Fibroblast of lung (primary cell): Measurements from ENCODE around the gene PLA2G3. TPM values are rescaled to one million over a fixed set of nuclear protein-coding genes. Genes with fewer than 3 reads are reported as not detected.

Experiments used
- DNase-seq, 2 donors: peaks; one replicate each; pipeline versions ENCODE4 v3.0.0 to v3.0.0-alpha.2; 2010; ENCODE audit warnings: low read depth in 2 of 2
- H2AFZ ChIP-seq: 2 replicates; pipeline ENCODE4 v1.5.1; 2012; ENCODE audit warnings: low read length, control low read depth, inconsistent platforms
- H3K27ac ChIP-seq: 2 replicates; pipeline ENCODE4 v1.5.1; 2011; ENCODE audit warnings: low read length, control low read depth; ENCODE audit not compliant: insufficient read depth
- H3K27me3 ChIP-seq: 2 replicates; pipeline ENCODE4 v1.5.1; 2011; ENCODE audit warnings: mild to moderate bottlenecking, low read length; ENCODE audit not compliant: control insufficient read depth, insufficient read depth
- H3K36me3 ChIP-seq: 2 replicates; pipeline ENCODE4 v1.5.1; 2011; ENCODE audit warnings: low read length; ENCODE audit not compliant: control insufficient read depth, insufficient read depth
- H3K4me1 ChIP-seq: 2 replicates; pipeline ENCODE4 v1.5.1; 2011; ENCODE audit warnings: low read length; ENCODE audit not compliant: control insufficient read depth, insufficient read depth; ENCODE audit errors: extremely low read depth
- H3K4me2 ChIP-seq: 2 replicates; pipeline ENCODE4 v1.5.1; 2011; ENCODE audit warnings: low read length, control low read depth; ENCODE audit not compliant: insufficient read depth; ENCODE audit errors: extremely low read depth
- H3K4me3 ChIP-seq, 4 experiments: fragments of 200-600 bp in 1 of 4; sonication (generic) in 1 of 4; replicated peaks in 1 of 4; 2 replicates each; pipeline ENCODE4 v1.5.1; 2011 to 2016; ENCODE audit warnings: low read length in 4 of 4, low read depth in 3 of 4, mild to moderate bottlenecking in 3 of 4, control low read depth in 2 of 4, inconsistent platforms in 1 of 4, mixed read lengths in 1 of 4; ENCODE audit not compliant: insufficient read depth in 1 of 4; ENCODE audit errors: control extremely low read depth in 1 of 4
- H3K79me2 ChIP-seq: 2 replicates; pipeline ENCODE4 v1.5.1; 2012; ENCODE audit warnings: mild to moderate bottlenecking, low read length, inconsistent platforms; ENCODE audit not compliant: control insufficient read depth, insufficient read depth
- H3K9ac ChIP-seq: 2 replicates; pipeline ENCODE4 v1.5.1; 2011; ENCODE audit warnings: mild to moderate bottlenecking, low read length, control low read depth; ENCODE audit not compliant: insufficient read depth
- H3K9me3 ChIP-seq: 2 replicates; pipeline ENCODE4 v1.5.1; 2012; ENCODE audit warnings: low read depth, low read length; ENCODE audit not compliant: control insufficient read depth, insufficient read depth
- H4K20me1 ChIP-seq: 2 replicates; pipeline ENCODE4 v1.5.1; 2011; ENCODE audit warnings: low read length; ENCODE audit not compliant: control insufficient read depth, insufficient read depth; ENCODE audit errors: extremely low read depth
- CTCF ChIP-seq, 2 donors: IDR thresholded peaks in 1 of 2; conservative IDR thresholded peaks in 1 of 2; 1 replicate in 1 of 2; 2 replicates in 1 of 2; pipeline ENCODE4 v1.5.1; 2011 to 2012; ENCODE audit warnings: low read length in 2 of 2, control low read depth in 1 of 2, inconsistent platforms in 1 of 2, low read depth in 1 of 2, mild to moderate bottlenecking in 1 of 2
- EZH2 ChIP-seq: IDR thresholded peaks from 2 replicates; pipeline ENCODE4 v1.5.1; 2012; ENCODE audit warnings: low read length, control low read depth, mild to moderate bottlenecking; ENCODE audit errors: missing control alignments
- polyA minus RNA-seq: library from RNA; depleted of rRNA, polyadenylated mRNA; stranded (reverse); fragments of >200 nt; gene quantifications from 2 replicates; pipeline ENCODE4 v1.2.3, GENCODE V29; 2011; ENCODE audit warnings: low replicate concordance
- polyA plus RNA-seq, 2 donors: library from polyadenylated mRNA; depleted of rRNA in 1 of 2; stranded (reverse) in 1 of 2; unstranded in 1 of 2; fragments of >200 nt; gene quantifications; 2 replicates each; pipeline ENCODE4 v1.2.1, GENCODE V29; 2011 to 2012; ENCODE audit warnings: missing spikeins in 1 of 2
- total RNA-seq: library from RNA; depleted of rRNA; stranded (reverse); fragments of >200 nt; gene quantifications from 2 replicates; pipeline ENCODE4 v1.2.1, GENCODE V29; 2014

Gene PLA2G3
- total RNA-seq: 0.33 TPM in 1 of 2 replicates, not detected in the other
- polyA plus RNA-seq: 0.18 and 0.61 TPM in 2 replicates
- 0.16 and 0.92 TPM in 2 replicates for polyA plus RNA-seq (2012)
- polyA minus RNA-seq: 0.43 TPM in 1 of 2 replicates, not detected in the other

- Histone ChIP-seq H3K4me3 (no peak within 1 kb of the TSS), H3K36me3 (no peaks in the 10 kb centered on the region), H4K20me1 (no peaks in the 10 kb centered on the region), H3K9ac (no peak within 1 kb of the TSS), H3K27ac (no peak within 1 kb of the TSS), H3K4me1 (no peaks in the 10 kb centered on the region), H3K79me2 (no peaks in the 10 kb centered on the region), H2AFZ (no peak within 1 kb of the TSS), H3K4me2 (peak within 1 kb of the TSS; percentile 32), H3K9me3 (no peaks in the 10 kb centered on the region), H3K27me3 (peaks cover 13% of the 10 kb centered on the region)
- TF ChIP-seq CTCF (conservative IDR thresholded peaks at IDR 0.05 in 1 of 2, IDR thresholded peaks at IDR 0.05 in 1 of 2; ENCODE audit: low read depth in 1 of 2, low read length in 2 of 2) (no peak), EZH2 (no peak)
- peak; percentile 62 to 65 for DNase-seq
Observed at GRCh38 chr22:31139866-31140716, at the start of gene PLA2G3. Gene PLA2G3 (minus strand): TSS chr22:31140508. CDS start chr22:31140354, 154 bp downstream.

- H3K36me3 ChIP-seq: peaks cover 3% of the 10 kb centered on the region
- no peaks in the 10 kb centered on the region for H4K20me1 ChIP-seq
- no peak overlapping the region for H3K27ac ChIP-seq
- no peak overlapping the region for H3K4me3 ChIP-seq
- H2AFZ ChIP-seq: no peak overlapping the region
- H3K9ac ChIP-seq: no peak overlapping the region
- H3K27me3 ChIP-seq: no peaks in the 10 kb centered on the region
- H3K79me2 ChIP-seq: peaks cover 2% of the 10 kb centered on the region
- no peaks in the 10 kb centered on the region for H3K4me1 ChIP-seq
- TF ChIP-seq EZH2 (no peak), CTCF (conservative IDR thresholded peaks at IDR 0.05 in 1 of 2, IDR thresholded peaks at IDR 0.05 in 1 of 2; ENCODE audit: low read depth in 1 of 2, low read length in 2 of 2) (no peak)
- H3K9me3 ChIP-seq: no peaks in the 10 kb centered on the region
- DNase-seq: no peak
- no peak overlapping the region for H3K4me2 ChIP-seq
Observed at GRCh38 chr22:31187627-31188026, 47.3 kb upstream of the PLA2G3 start.

GRCh38 chr22:31185056-31185455 lies 44.7 kb upstream of the PLA2G3 start:
- no peaks in the 10 kb centered on the region for H3K27me3 ChIP-seq
- H3K79me2 ChIP-seq: peaks cover 2% of the 10 kb centered on the region
- no peak overlapping the region for H2AFZ ChIP-seq
- no peak overlapping the region for H3K27ac ChIP-seq
- H3K4me2 ChIP-seq: no peak overlapping the region
- TF ChIP-seq EZH2 (no peak), CTCF (conservative IDR thresholded peaks at IDR 0.05 in 1 of 2, IDR thresholded peaks at IDR 0.05 in 1 of 2; ENCODE audit: low read depth in 1 of 2, low read length in 2 of 2) (no peak)
- H3K9ac ChIP-seq: no peak overlapping the region
- no peaks in the 10 kb centered on the region for H3K4me1 ChIP-seq
- no peaks in the 10 kb centered on the region for H4K20me1 ChIP-seq
- H3K4me3 ChIP-seq: no peak overlapping the region
- no peaks in the 10 kb centered on the region for H3K9me3 ChIP-seq
- H3K36me3 ChIP-seq: peaks cover 3% of the 10 kb centered on the region
- DNase-seq: peak in 1 of 2 donors; percentile 65
